ENCODE data around the gene ASAP3.

The ASAP3 gene

GRCh38 chr1:23477359-23478144 is 6.4 kb downstream of the ASAP3 start:
- Histone ChIP-seq H3K27ac (ENCODE audit: extremely low read depth, low read depth, low read length) (no peak overlapping the region), H3K9me3 (ENCODE audit: control insufficient read depth, insufficient read depth, low read depth, low read length) (no peaks in the 10 kb centered on the region), H3K4me3 (ENCODE audit: low read depth, low read length) (no peak overlapping the region), H3K4me1 (ENCODE audit: control insufficient read depth, insufficient read depth, low read length) (0 out of 2 replicates have a peak, but pooled peaks cover 2% of the 10 kb centered on the region), H3K36me3 (ENCODE audit: control insufficient read depth in 2 of 2, insufficient read depth in 1 of 2, low read length in 2 of 2) (no peaks in the 10 kb centered on the region)
- CTCF ChIA-PET: interaction anchor here (0.7 kb wide), 1 partner anchor 141 kb away, joined by 3 read pairs; no protein-coding TSS in a partner anchor
- no peak for TF ChIP-seq YY1 (tag by site-specific recombination; IDR thresholded peaks at IDR 0.05)
- POLR2A ChIA-PET: no interaction called here

- no peak overlapping the region for H3K4me3 ChIP-seq (ENCODE audit: low read depth, low read length)
- no peaks in the 10 kb centered on the region for H3K36me3 ChIP-seq (ENCODE audit: control insufficient read depth in 2 of 2, insufficient read depth in 1 of 2, low read length in 2 of 2)
- 0 out of 2 replicates have a peak, but pooled peaks cover 2% of the 10 kb centered on the region for H3K4me1 ChIP-seq (ENCODE audit: control insufficient read depth, insufficient read depth, low read length)
- H3K27ac ChIP-seq (ENCODE audit: extremely low read depth, low read depth, low read length): no peak overlapping the region
- ChIA-PET POLR2A (no interaction called here), CTCF (no interaction called here)
- H3K9me3 ChIP-seq (ENCODE audit: control insufficient read depth, insufficient read depth, low read depth, low read length): no peaks in the 10 kb centered on the region
- no peak for TF ChIP-seq ZNF223 (tag by site-specific recombination; IDR thresholded peaks at IDR 0.05)
- no peak for TF ChIP-seq ZNF660 (tag by site-specific recombination; IDR thresholded peaks at IDR 0.05)
- TF ChIP-seq ZNF202 (tag by site-specific recombination; IDR thresholded peaks at IDR 0.05; ENCODE audit: borderline replicate concordance): no peak
- TF ChIP-seq ZNF354C (tag by site-specific recombination; IDR thresholded peaks at IDR 0.05; ENCODE audit: borderline replicate concordance, low read depth): no peak
- no peak for TF ChIP-seq ZSCAN5A (tag by site-specific recombination; IDR thresholded peaks at IDR 0.05)
- TF ChIP-seq REST (tag by site-specific recombination; IDR thresholded peaks at IDR 0.05): no peak
- no peak for TF ChIP-seq ZNF596 (tag by site-specific recombination; IDR thresholded peaks at IDR 0.05)
- no peak for TF ChIP-seq ZNF274 (IDR thresholded peaks at IDR 0.05; ENCODE audit: low read length)
- TF ChIP-seq ZNF274 (tag by site-specific recombination; IDR thresholded peaks at IDR 0.05; ENCODE audit: borderline replicate concordance): no peak
- no peak for TF ChIP-seq ZNF24 (tag by site-specific recombination; IDR thresholded peaks at IDR 0.05)
- TF ChIP-seq ZNF362 (tag by site-specific recombination; IDR thresholded peaks at IDR 0.05): no peak
- TF ChIP-seq ZNF791 (tag by site-specific recombination; IDR thresholded peaks at IDR 0.05): no peak
- TF ChIP-seq ZFP41 (tag by site-specific recombination; IDR thresholded peaks at IDR 0.05; ENCODE audit: borderline replicate concordance): no peak
- no peak for TF ChIP-seq PRDM2 (tag by site-specific recombination; IDR thresholded peaks at IDR 0.05; ENCODE audit: borderline replicate concordance)
- no peak for TF ChIP-seq PATZ1 (tag by site-specific recombination; IDR thresholded peaks at IDR 0.05)
- TF ChIP-seq ZNF501 (tag by site-specific recombination; IDR thresholded peaks at IDR 0.05): no peak
- TF ChIP-seq ZNF132 (tag by site-specific recombination; IDR thresholded peaks at IDR 0.05; ENCODE audit: borderline replicate concordance): no peak
- no peak for TF ChIP-seq ZNF146 (tag by site-specific recombination; IDR thresholded peaks at IDR 0.05)
- no peak for TF ChIP-seq ZNF600 (tag by site-specific recombination; IDR thresholded peaks at IDR 0.05)
- no peak for TF ChIP-seq YY1 (tag by site-specific recombination; IDR thresholded peaks at IDR 0.05)
These were observed 8.3 kb downstream of the ASAP3 start for GRCh38 chr1:23475641-23476040.
